ENCODE measurements around the gene ONECUT1.
A peak's percentile ranks its signal among the peaks of the same experiment; 100 is the strongest.

ONECUT1 gene

DNA sequence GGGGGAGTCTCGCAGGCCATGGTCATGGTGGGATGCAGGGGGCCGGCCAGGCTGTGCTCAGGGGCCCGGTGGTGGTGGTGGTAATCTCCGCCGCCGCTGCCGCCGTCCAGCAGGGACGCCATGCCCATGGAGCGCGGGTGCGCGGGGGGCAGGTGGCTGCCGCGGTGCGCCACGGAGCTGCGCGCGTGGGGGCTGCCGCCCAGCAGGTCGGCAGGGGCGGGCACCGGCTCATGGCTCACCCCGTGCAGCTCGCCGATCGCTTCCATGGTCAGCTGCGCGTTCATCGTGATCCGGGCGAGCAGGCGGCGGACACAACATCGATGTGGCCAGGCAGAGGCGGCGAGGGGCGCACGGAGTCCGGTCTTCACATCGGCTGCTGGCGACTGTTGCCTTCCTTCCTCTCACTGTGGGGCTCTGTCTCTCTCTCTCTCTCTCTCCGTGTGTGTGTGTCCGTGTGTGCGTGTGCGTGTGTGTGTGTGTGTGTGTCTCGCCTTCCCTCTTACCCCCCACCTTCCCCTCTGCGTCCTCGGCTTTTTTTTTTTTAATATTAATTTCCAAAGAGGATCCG, 451 bp downstream of the ONECUT1 start:
- H3K27me3 ChIP-seq (ENCODE audit: control insufficient read depth in 5 of 5, insufficient read depth in 4 of 5, low read length in 5 of 5), result peaks cover 40 to 72% (median 58%) of the 10 kb centered on the region in 5 donors

DNA sequence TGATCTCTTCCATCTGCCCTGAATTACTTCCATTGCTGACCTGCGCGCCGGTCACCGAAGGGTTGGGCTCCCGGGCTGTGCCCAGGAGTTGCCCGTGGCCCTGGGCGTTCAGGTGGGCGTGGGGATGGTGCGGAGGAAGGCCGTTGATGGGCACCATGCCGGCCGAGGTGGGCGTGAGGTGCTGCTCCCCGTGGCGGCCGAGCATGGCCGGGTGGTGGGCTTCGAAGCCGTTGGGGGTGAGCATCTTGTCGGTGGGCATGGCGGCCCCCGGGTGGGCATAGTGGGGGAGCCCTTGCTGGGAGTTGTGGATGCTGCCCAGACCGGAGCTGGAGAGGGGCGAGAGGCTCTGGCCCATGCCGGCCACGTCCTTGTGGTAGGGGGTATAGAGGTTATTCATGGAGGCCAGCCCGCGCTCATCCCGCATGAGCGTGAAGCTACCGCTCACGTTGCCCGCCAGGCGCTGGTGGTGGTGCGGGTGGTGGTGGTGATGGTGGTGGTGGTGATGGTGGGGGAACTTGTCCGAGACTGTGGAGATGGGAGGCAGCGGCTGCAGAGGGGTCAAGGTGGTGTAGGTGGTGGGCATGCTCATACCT, 1.0 kb downstream of the ONECUT1 start:
- Histone ChIP-seq H3K27ac (ENCODE audit: low read depth, low read length) (no peak overlapping the region), H3K9me3 (ENCODE audit: control insufficient read depth in 5 of 5, low read length in 5 of 5) (no peaks in the 10 kb centered on the region), H3K4me3 (ENCODE audit: low read depth in 1 of 5, low read length in 5 of 5) (peak overlapping the region in 4 of 5 donors; percentile 64 to 70 (median 66)), H3K4me1 (ENCODE audit: control insufficient read depth in 5 of 5, insufficient read depth in 5 of 5, low read length in 5 of 5) (peaks cover 0 to 59% (median 50%) of the 10 kb centered on the region in 5 donors), H3K36me3 (ENCODE audit: control insufficient read depth in 5 of 5, insufficient read depth in 5 of 5, low read length in 5 of 5) (no peaks in the 10 kb centered on the region), H3K9ac (ENCODE audit: low read length in 5 of 5) (no peak overlapping the region), H3K27me3 (ENCODE audit: control insufficient read depth in 5 of 5, insufficient read depth in 4 of 5, low read length in 5 of 5) (peaks cover 45 to 72% (median 59%) of the 10 kb centered on the region in 5 donors)

More for the DNA sequence above, 451 bp downstream of the ONECUT1 start:
- H3K4me1 ChIP-seq (ENCODE audit: control insufficient read depth in 5 of 5, insufficient read depth in 5 of 5, low read length in 5 of 5), result peaks cover 0 to 53% (median 44%) of the 10 kb centered on the region in 5 donors
- no peaks in the 10 kb centered on the region for H3K36me3 ChIP-seq (ENCODE audit: control insufficient read depth in 5 of 5, insufficient read depth in 5 of 5, low read length in 5 of 5)
- no peaks in the 10 kb centered on the region for H3K9me3 ChIP-seq (ENCODE audit: control insufficient read depth in 5 of 5, low read length in 5 of 5)
- peak overlapping the region; percentile 64 to 71 (median 67) for H3K4me3 ChIP-seq (ENCODE audit: low read depth in 1 of 5, low read length in 5 of 5)
- H3K27ac ChIP-seq (ENCODE audit: low read depth, low read length), result no peak overlapping the region
- peak overlapping the region in 3 of 5 donors; percentile 15 to 69 (median 30) for H3K9ac ChIP-seq (ENCODE audit: low read length in 5 of 5)

DNA sequence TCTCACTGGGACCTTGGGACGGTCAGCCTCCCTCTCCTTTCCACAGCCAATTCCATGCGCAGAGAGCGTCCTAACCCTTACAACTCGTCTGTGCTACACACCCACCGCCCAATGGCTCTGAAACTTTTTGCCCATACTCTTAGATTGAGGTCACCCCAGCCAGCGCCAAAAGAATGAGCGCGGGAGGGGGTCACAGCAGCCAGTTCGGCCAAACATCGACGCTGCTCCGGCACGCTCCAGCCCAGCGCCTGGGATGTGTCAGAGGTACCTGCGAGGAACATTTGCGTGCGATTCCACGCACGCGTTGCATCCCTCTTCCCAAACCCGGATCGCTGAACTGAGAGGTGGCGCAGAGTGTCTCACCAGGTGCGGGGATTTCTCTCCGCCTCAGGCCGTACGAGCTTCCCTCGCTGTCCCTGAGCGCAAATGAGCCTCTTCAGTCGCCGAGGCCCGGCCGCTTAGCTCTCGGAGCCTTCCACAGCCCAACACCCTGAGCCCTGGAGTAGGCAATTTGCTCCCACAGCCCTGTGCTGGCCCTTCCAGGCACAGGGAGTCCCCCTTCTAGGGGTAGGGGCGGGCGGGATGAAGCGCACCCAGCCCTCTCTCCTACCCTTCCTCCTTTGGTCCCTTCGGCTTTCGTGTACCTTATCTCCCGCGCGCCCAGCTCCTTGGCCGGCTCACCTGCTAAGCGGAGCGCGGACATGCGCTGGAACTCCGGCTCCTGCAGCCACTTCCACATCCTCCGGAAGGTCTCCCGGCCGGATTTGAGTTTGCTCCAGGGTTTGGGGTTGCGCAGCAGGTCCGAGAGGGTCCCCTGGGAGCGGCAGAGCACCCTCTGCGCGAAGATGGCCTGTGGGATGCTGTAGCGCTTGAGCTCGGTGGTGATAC, 1.8 kb downstream of the ONECUT1 start:
- peaks cover 45 to 75% (median 61%) of the 10 kb centered on the region in 5 donors for H3K27me3 ChIP-seq (ENCODE audit: control insufficient read depth in 5 of 5, insufficient read depth in 4 of 5, low read length in 5 of 5)
- H3K4me1 ChIP-seq (ENCODE audit: control insufficient read depth in 5 of 5, insufficient read depth in 5 of 5, low read length in 5 of 5), result peaks cover 0 to 67% (median 52%) of the 10 kb centered on the region in 5 donors
- H3K4me3 ChIP-seq (ENCODE audit: low read depth in 1 of 5, low read length in 5 of 5), result no peak overlapping the region
- no peaks in the 10 kb centered on the region for H3K9me3 ChIP-seq (ENCODE audit: control insufficient read depth in 5 of 5, low read length in 5 of 5)
- H3K9ac ChIP-seq (ENCODE audit: low read length in 5 of 5), result no peak overlapping the region
- H3K27ac ChIP-seq (ENCODE audit: low read depth, low read length), result no peak overlapping the region
- no peaks in the 10 kb centered on the region for H3K36me3 ChIP-seq (ENCODE audit: control insufficient read depth in 5 of 5, insufficient read depth in 5 of 5, low read length in 5 of 5)

- no peaks in the 10 kb centered on the region for H3K9me3 ChIP-seq (ENCODE audit: control insufficient read depth in 5 of 5, low read length in 5 of 5)
- H3K27ac ChIP-seq (ENCODE audit: low read depth, low read length), result no peak overlapping the region
- H3K27me3 ChIP-seq (ENCODE audit: control insufficient read depth in 5 of 5, insufficient read depth in 4 of 5, low read length in 5 of 5), result peaks cover 45 to 79% (median 64%) of the 10 kb centered on the region in 5 donors
- no peak overlapping the region for H3K4me3 ChIP-seq (ENCODE audit: low read depth in 1 of 5, low read length in 5 of 5)
- no peak overlapping the region for H3K9ac ChIP-seq (ENCODE audit: low read length in 5 of 5)
- no peaks in the 10 kb centered on the region for H3K36me3 ChIP-seq (ENCODE audit: control insufficient read depth in 5 of 5, insufficient read depth in 5 of 5, low read length in 5 of 5)
- H3K4me1 ChIP-seq (ENCODE audit: control insufficient read depth in 5 of 5, insufficient read depth in 5 of 5, low read length in 5 of 5), result peaks cover 0 to 71% (median 55%) of the 10 kb centered on the region in 5 donors
Observed at GRCh38 chr15:52787549-52788098, 2.5 kb downstream of the ONECUT1 start.

- Histone ChIP-seq H3K27ac (ENCODE audit: low read depth, low read length) (no peak overlapping the region), H3K4me1 (ENCODE audit: control insufficient read depth in 5 of 5, insufficient read depth in 5 of 5, low read length in 5 of 5) (peaks cover 0 to 71% (median 55%) of the 10 kb centered on the region in 5 donors), H3K36me3 (ENCODE audit: control insufficient read depth in 5 of 5, insufficient read depth in 5 of 5, low read length in 5 of 5) (no peaks in the 10 kb centered on the region), H3K9me3 (ENCODE audit: control insufficient read depth in 5 of 5, low read length in 5 of 5) (no peaks in the 10 kb centered on the region), H3K9ac (ENCODE audit: low read length in 5 of 5) (no peak overlapping the region), H3K27me3 (ENCODE audit: control insufficient read depth in 5 of 5, insufficient read depth in 4 of 5, low read length in 5 of 5) (peaks cover 45 to 79% (median 66%) of the 10 kb centered on the region in 5 donors), H3K4me3 (ENCODE audit: low read depth in 1 of 5, low read length in 5 of 5) (no peak overlapping the region)
Observed at GRCh38 chr15:52787123-52787503, 3.0 kb downstream of the ONECUT1 start.

- H3K27me3 ChIP-seq (ENCODE audit: control insufficient read depth in 5 of 5, insufficient read depth in 4 of 5, low read length in 5 of 5), result peaks cover 45 to 79% (median 66%) of the 10 kb centered on the region in 5 donors
- peaks cover 0 to 71% (median 55%) of the 10 kb centered on the region in 5 donors for H3K4me1 ChIP-seq (ENCODE audit: control insufficient read depth in 5 of 5, insufficient read depth in 5 of 5, low read length in 5 of 5)
- H3K4me3 ChIP-seq (ENCODE audit: low read depth in 1 of 5, low read length in 5 of 5), result no peak overlapping the region
- H3K36me3 ChIP-seq (ENCODE audit: control insufficient read depth in 5 of 5, insufficient read depth in 5 of 5, low read length in 5 of 5), result no peaks in the 10 kb centered on the region
- no peak overlapping the region for H3K9ac ChIP-seq (ENCODE audit: low read length in 5 of 5)
- H3K27ac ChIP-seq (ENCODE audit: low read depth, low read length), result no peak overlapping the region
- H3K9me3 ChIP-seq (ENCODE audit: control insufficient read depth in 5 of 5, low read length in 5 of 5), result no peaks in the 10 kb centered on the region
Observed at GRCh38 chr15:52786436-52787122, 3.6 kb downstream of the ONECUT1 start.

DNA sequence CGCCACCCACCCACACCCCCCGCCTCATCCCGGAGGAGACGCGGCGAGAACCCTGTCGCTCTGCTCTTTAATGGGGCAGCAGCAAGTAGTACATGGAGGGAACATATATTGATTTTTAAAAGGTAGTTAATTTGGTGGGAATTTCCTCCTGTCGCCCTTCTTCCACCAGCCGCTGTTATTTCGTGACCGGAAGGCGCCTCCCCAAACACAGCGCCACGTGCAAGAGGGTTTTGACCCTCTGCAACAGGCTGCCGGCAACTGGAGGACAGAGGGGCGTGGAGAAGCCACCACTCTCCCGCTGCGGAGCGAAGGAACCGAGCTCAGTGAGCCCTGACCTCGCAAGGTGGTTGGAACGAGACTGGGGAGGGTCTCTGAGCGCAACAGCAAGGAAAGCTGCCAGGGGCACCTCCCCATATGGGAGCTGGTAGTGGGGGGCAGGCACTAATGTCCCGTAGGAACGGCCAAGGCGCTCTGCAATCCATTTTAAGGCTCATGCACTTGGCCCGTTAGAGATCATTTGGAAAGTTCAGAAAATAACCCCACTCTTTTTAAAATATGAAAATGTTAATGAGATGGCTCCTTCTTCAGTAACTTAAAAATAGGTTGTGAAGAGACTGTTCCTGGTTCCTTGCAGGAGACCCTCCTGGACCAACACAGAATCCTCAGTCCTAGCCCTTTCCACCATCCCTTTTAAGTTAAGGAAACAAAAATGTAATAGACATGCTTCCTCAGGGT, 4.3 kb downstream of the ONECUT1 start:
- Histone ChIP-seq H3K4me1 (ENCODE audit: control insufficient read depth in 5 of 5, insufficient read depth in 5 of 5, low read length in 5 of 5) (peaks cover 0 to 66% (median 50%) of the 10 kb centered on the region in 5 donors), H3K36me3 (ENCODE audit: control insufficient read depth in 5 of 5, insufficient read depth in 5 of 5, low read length in 5 of 5) (no peaks in the 10 kb centered on the region), H3K9ac (ENCODE audit: low read length in 5 of 5) (no peak overlapping the region), H3K27ac (ENCODE audit: low read depth, low read length) (no peak overlapping the region), H3K27me3 (ENCODE audit: control insufficient read depth in 5 of 5, insufficient read depth in 4 of 5, low read length in 5 of 5) (peaks cover 48 to 77% (median 68%) of the 10 kb centered on the region in 5 donors), H3K4me3 (ENCODE audit: low read depth in 1 of 5, low read length in 5 of 5) (no peak overlapping the region), H3K9me3 (ENCODE audit: control insufficient read depth in 5 of 5, low read length in 5 of 5) (no peaks in the 10 kb centered on the region)

GRCh38 chr15:52784799-52785671, 5.1 kb downstream of the ONECUT1 start:
- peak overlapping the region in 1 of 5 donors; percentile 19 for H3K4me3 ChIP-seq (ENCODE audit: low read depth in 1 of 5, low read length in 5 of 5)
- no peaks in the 10 kb centered on the region for H3K9me3 ChIP-seq (ENCODE audit: control insufficient read depth in 5 of 5, low read length in 5 of 5)
- no peaks in the 10 kb centered on the region for H3K36me3 ChIP-seq (ENCODE audit: control insufficient read depth in 5 of 5, insufficient read depth in 5 of 5, low read length in 5 of 5)
- no peak overlapping the region for H3K27ac ChIP-seq (ENCODE audit: low read depth, low read length)
- H3K27me3 ChIP-seq (ENCODE audit: control insufficient read depth in 5 of 5, insufficient read depth in 4 of 5, low read length in 5 of 5), result peaks cover 48 to 75% (median 70%) of the 10 kb centered on the region in 5 donors
- H3K4me1 ChIP-seq (ENCODE audit: control insufficient read depth in 5 of 5, insufficient read depth in 5 of 5, low read length in 5 of 5), result peaks cover 0 to 64% (median 45%) of the 10 kb centered on the region in 5 donors
- no peak overlapping the region for H3K9ac ChIP-seq (ENCODE audit: low read length in 5 of 5)

Measured in subcutaneous abdominal adipose tissue (tissue), 5 donors.